ENCODE results near the gene UBAP1. TPM values are rescaled to one million over a fixed set of nuclear protein-coding genes. Genes with fewer than 3 reads are reported as not detected.

The UBAP1 gene
- total and polyA plus RNA-seq, 9 of the 15 experiments (the other 6 are each of a cell fraction or from before 2014, with no cell fraction given): 1.3 to 33.4 (median 16.5) TPM

GRCh38 chr9:34289159-34289558 lies 110.3 kb downstream of the UBAP1 start:
- intact Hi-C loops (cut with micrococcal nuclease) (no loop called here), in situ Hi-C loops (cut with MboI) (no loop called here)
- no peaks in the 10 kb centered on the region for H3K9me3 ChIP-seq (replicated peaks; ENCODE audit: control insufficient read depth, insufficient read depth, low read depth, low read length)
- 76% methylated on average over 2 of the region's 2 CpGs for WGBS (ENCODE audit: insufficient coverage, low coverage, missing lambda C conversion rate)
- H3K27me3 ChIP-seq (ENCODE audit: control insufficient read depth in 2 of 2, insufficient read depth in 2 of 2, low read length in 2 of 2): no peaks in the 10 kb centered on the region
- FAIRE-seq (no peak), ATAC-seq (no peak), DNase-seq (ENCODE audit: extremely low read depth in 1 of 4, low spot score in 3 of 4) (no peak)
- H3K9me1 ChIP-seq (ENCODE audit: control insufficient read depth, insufficient read depth, low read length): no peaks in the 10 kb centered on the region
- POLR2A ChIA-PET: no interaction called here
- H3K9ac ChIP-seq (ENCODE audit: insufficient read depth in 1 of 2, low read depth in 2 of 2, low read length in 2 of 2): no peak overlapping the region
- no peaks in the 10 kb centered on the region for H3K79me2 ChIP-seq (ENCODE audit: control insufficient read depth, insufficient read depth, low read length)
- no peak overlapping the region for H3K27ac ChIP-seq (ENCODE audit: extremely low read depth, low read depth, low read length)
- H3K4me1 ChIP-seq (replicated peaks in 1 of 2; ENCODE audit: control insufficient read depth in 2 of 2, insufficient read depth in 2 of 2, low read length in 2 of 2): no peaks in the 10 kb centered on the region
- 0 out of 3 replicates have a peak, but pooled peaks cover 9% of the 10 kb centered on the region for H3K36me3 ChIP-seq (ENCODE audit: control insufficient read depth, insufficient read depth, low read length)
- no peaks in the 10 kb centered on the region for H4K20me1 ChIP-seq (replicated peaks; ENCODE audit: control insufficient read depth, insufficient read depth, low read length)
- TF ChIP-seq BCL6 (CRISPR knock-in tag; IDR thresholded peaks at IDR 0.05) (no peak), ELF4 (CRISPR knock-in tag; IDR thresholded peaks at IDR 0.05) (no peak), KLF1 (tag; IDR thresholded peaks at IDR 0.05) (no peak), JUNB (CRISPR knock-in tag; conservative IDR thresholded peaks at IDR 0.05) (no peak), PATZ1 (CRISPR knock-in tag; IDR thresholded peaks at IDR 0.05; ENCODE audit: borderline replicate concordance) (no peak), PCBP2 (IDR thresholded peaks at IDR 0.05; ENCODE audit: low read depth, low read length, poor library complexity, severe bottlenecking) (no peak)
- no peak overlapping the region for H3K4me3 ChIP-seq
- CTCF ChIA-PET (ENCODE audit: low intra/inter-chr PET ratio): no interaction called here
- no peak overlapping the region for H3K4me2 ChIP-seq (ENCODE audit: insufficient read depth, low read length)
- H2AFZ ChIP-seq (ENCODE audit: low read depth, low read length): no peak overlapping the region
- BruUV-seq (replicated peaks): no TSS peak
